GM06990 (cell line): ENCODE results near the gene HMGA1.
A peak's percentile ranks its signal among the peaks of the same experiment; 100 is the strongest.

Experiments
- DNase-seq: peaks from one replicate; pipeline ENCODE4 v3.0.0-alpha.2; 2011; ENCODE audit not compliant: insufficient read length; ENCODE audit errors: extremely low read depth
- H3K27me3 ChIP-seq: replicated peaks from 2 replicates; pipeline ENCODE4 v1.6.0; 2011; ENCODE audit warnings: low read length; ENCODE audit not compliant: control insufficient read depth, insufficient read depth
- H3K36me3 ChIP-seq: 2 replicates; pipeline ENCODE4 v1.5.1; 2011; ENCODE audit warnings: low read length; ENCODE audit not compliant: control insufficient read depth, insufficient read depth
- H3K4me3 ChIP-seq: replicated peaks from 2 replicates; pipeline ENCODE4 v1.5.1; 2011; ENCODE audit warnings: low read depth, mild to moderate bottlenecking, control low read depth, low read length
- CTCF ChIP-seq: IDR thresholded peaks from 2 replicates; pipeline ENCODE4 v1.5.1; 2011; ENCODE audit warnings: low read length, control low read depth, mild to moderate bottlenecking, inconsistent platforms; ENCODE audit not compliant: insufficient read depth, poor library complexity, severe bottlenecking

HMGA1 gene

GRCh38 chr6:34196116-34196832 lies 40.4 kb upstream of the HMGA1 start:
- Histone ChIP-seq H3K36me3 (no peaks in the 10 kb centered on the region), H3K4me3 (peak overlapping the region; percentile 61), H3K27me3 (no peaks in the 10 kb centered on the region)
- peak; percentile 88 for DNase-seq
- peak; percentile 96 for TF ChIP-seq CTCF

- H3K27me3 ChIP-seq, result no peaks in the 10 kb centered on the region
- H3K4me3 ChIP-seq, result peak overlapping the region; percentile 61
- H3K36me3 ChIP-seq, result no peaks in the 10 kb centered on the region
- TF ChIP-seq CTCF, result no peak
- DNase-seq, result no peak
Measured at GRCh38 chr6:34196833-34197195, 39.9 kb upstream of the HMGA1 start.

GRCh38 chr6:34200340-34200971 lies 36.2 kb upstream of the HMGA1 start:
- TF ChIP-seq CTCF, result no peak
- DNase-seq, result no peak
- H3K27me3 ChIP-seq, result no peaks in the 10 kb centered on the region
- no peak overlapping the region for H3K4me3 ChIP-seq
- H3K36me3 ChIP-seq, result no peaks in the 10 kb centered on the region

GRCh38 chr6:34201455-34202107 lies 35.1 kb upstream of the HMGA1 start:
- no peak for DNase-seq
- no peak for TF ChIP-seq CTCF
- H3K36me3 ChIP-seq, result no peaks in the 10 kb centered on the region

GRCh38 chr6:34202329-34203201 lies 34.1 kb upstream of the HMGA1 start:
- no peak for DNase-seq
- H3K27me3 ChIP-seq, result no peaks in the 10 kb centered on the region
- no peaks in the 10 kb centered on the region for H3K36me3 ChIP-seq
- no peak overlapping the region for H3K4me3 ChIP-seq
- no peak for TF ChIP-seq CTCF

More at GRCh38 chr6:34201455-34202107, 35.1 kb upstream of the HMGA1 start:
- no peak overlapping the region for H3K4me3 ChIP-seq
- no peaks in the 10 kb centered on the region for H3K27me3 ChIP-seq
